GM06990 (cell line): ENCODE measurements around the gene KCNA10.

Experiments
- DNase-seq: peaks from one replicate; pipeline ENCODE4 v3.0.0-alpha.2; 2011; ENCODE audit not compliant: insufficient read length; ENCODE audit errors: extremely low read depth
- H3K27me3 ChIP-seq: replicated peaks from 2 replicates; pipeline ENCODE4 v1.6.0; 2011; ENCODE audit warnings: low read length; ENCODE audit not compliant: control insufficient read depth, insufficient read depth
- H3K36me3 ChIP-seq: 2 replicates; pipeline ENCODE4 v1.5.1; 2011; ENCODE audit warnings: low read length; ENCODE audit not compliant: control insufficient read depth, insufficient read depth
- H3K4me3 ChIP-seq: replicated peaks from 2 replicates; pipeline ENCODE4 v1.5.1; 2011; ENCODE audit warnings: low read depth, mild to moderate bottlenecking, control low read depth, low read length
- TF ChIP-seq, protein P1 (sequence below): IDR thresholded peaks from 2 replicates; pipeline ENCODE4 v1.5.1; 2011; ENCODE audit warnings: low read length, control low read depth, mild to moderate bottlenecking, inconsistent platforms; ENCODE audit not compliant: insufficient read depth, poor library complexity, severe bottlenecking

Gene KCNA10

GRCh38 chr1:110477445-110477957 is 41.5 kb downstream of the KCNA10 start:
- DNase-seq, result no peak
- H3K4me3 ChIP-seq, result no peak overlapping the region

GRCh38 chr1:110477041-110477440 is 41.9 kb downstream of the KCNA10 start:
- Histone ChIP-seq H3K36me3 (no peaks in the 10 kb centered on the region), H3K27me3 (no peaks in the 10 kb centered on the region), H3K4me3 (no peak overlapping the region)
- no peak for DNase-seq
- TF ChIP-seq, protein P1, sequence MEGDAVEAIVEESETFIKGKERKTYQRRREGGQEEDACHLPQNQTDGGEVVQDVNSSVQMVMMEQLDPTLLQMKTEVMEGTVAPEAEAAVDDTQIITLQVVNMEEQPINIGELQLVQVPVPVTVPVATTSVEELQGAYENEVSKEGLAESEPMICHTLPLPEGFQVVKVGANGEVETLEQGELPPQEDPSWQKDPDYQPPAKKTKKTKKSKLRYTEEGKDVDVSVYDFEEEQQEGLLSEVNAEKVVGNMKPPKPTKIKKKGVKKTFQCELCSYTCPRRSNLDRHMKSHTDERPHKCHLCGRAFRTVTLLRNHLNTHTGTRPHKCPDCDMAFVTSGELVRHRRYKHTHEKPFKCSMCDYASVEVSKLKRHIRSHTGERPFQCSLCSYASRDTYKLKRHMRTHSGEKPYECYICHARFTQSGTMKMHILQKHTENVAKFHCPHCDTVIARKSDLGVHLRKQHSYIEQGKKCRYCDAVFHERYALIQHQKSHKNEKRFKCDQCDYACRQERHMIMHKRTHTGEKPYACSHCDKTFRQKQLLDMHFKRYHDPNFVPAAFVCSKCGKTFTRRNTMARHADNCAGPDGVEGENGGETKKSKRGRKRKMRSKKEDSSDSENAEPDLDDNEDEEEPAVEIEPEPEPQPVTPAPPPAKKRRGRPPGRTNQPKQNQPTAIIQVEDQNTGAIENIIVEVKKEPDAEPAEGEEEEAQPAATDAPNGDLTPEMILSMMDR, result no peak

More at GRCh38 chr1:110477445-110477957, 41.5 kb downstream of the KCNA10 start:
- TF ChIP-seq, protein P1, result peak; percentile 34
- Histone ChIP-seq H3K27me3 (no peaks in the 10 kb centered on the region), H3K36me3 (no peaks in the 10 kb centered on the region)

DNA sequence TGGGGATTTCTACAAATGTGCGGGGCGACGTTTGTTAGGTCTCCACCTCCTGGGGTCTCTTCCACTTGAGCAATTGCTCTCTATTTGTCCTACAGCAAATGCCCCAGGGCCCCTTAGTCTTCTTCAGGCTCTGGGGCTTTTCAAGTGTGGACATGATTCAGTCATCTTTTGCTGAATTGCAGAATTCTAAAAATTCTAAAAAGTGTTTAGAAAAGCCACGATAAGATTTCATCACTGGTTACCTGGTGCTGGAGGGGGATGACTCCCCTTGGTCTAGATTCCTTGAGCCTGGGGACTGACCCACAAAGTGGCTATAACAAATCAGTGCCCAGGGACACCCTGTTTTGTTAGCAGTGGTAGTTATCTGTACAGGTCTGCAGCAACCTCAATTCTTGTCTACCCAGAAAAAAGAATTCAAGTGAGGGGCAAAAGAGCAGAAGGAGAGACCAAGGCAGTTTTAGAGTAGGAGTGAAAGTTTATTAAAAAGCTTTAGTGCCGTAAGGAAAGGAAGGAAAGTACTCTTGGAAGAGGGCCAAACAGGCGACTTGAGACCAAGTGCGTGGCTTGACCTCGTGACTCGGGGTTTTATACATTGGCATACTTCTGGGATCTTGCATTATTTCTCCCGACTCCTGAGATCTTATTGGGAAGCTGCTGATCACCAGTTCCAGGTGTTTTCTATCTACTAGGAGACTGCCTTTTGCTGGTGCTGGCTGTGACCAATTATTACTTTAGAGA is 42.8 kb downstream of the KCNA10 start:
- TF ChIP-seq, protein P1, result no peak
- H3K27me3 ChIP-seq, result no peaks in the 10 kb centered on the region
- DNase-seq, result no peak

GRCh38 chr1:110475362-110476027 is 43.5 kb downstream of the KCNA10 start:
- no peak for DNase-seq
- TF ChIP-seq, protein P1, result no peak
- H3K27me3 ChIP-seq, result no peaks in the 10 kb centered on the region
- H3K36me3 ChIP-seq, result no peaks in the 10 kb centered on the region
- H3K4me3 ChIP-seq, result no peak overlapping the region

More for the DNA sequence above, 42.8 kb downstream of the KCNA10 start:
- H3K36me3 ChIP-seq, result no peaks in the 10 kb centered on the region
- H3K4me3 ChIP-seq, result no peak overlapping the region

GRCh38 chr1:110474444-110474843 is 44.5 kb downstream of the KCNA10 start:
- Histone ChIP-seq H3K36me3 (no peaks in the 10 kb centered on the region), H3K27me3 (no peaks in the 10 kb centered on the region), H3K4me3 (no peak overlapping the region)
- TF ChIP-seq, protein P1, result no peak
- DNase-seq, result no peak
